Fibroblast of skin of right biceps (primary cell): Measurements from ENCODE around the gene PRPF40A.
A peak's percentile ranks its signal among the peaks of the same experiment; 100 is the strongest.

Source experiments
- DNase-seq: peaks from one replicate; pipeline ENCODE4 v3.0.0-alpha.2; 2013

PRPF40A gene

DNA sequence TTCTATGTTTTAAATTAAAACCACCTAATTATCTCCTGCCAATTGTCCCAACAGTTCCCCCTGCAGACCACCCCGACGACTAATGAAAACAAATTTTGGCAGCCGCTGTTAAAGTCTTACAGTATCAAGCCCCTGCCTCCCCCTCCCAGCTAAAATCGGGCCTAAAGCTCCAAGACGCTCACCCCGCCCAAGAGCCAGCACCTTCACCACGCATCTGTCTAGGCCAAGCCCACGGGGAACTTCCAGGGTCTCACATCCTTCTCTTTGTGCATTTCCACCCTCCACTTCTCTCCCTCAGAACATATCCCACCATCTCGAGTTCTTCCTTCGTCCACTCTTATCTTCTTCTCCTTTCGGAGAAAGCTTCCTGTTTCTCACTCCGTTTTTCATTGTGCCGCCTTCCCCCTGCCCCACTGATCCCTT is 445 bp downstream of the PRPF40A start:
- DNase-seq = peak; percentile 24

DNA sequence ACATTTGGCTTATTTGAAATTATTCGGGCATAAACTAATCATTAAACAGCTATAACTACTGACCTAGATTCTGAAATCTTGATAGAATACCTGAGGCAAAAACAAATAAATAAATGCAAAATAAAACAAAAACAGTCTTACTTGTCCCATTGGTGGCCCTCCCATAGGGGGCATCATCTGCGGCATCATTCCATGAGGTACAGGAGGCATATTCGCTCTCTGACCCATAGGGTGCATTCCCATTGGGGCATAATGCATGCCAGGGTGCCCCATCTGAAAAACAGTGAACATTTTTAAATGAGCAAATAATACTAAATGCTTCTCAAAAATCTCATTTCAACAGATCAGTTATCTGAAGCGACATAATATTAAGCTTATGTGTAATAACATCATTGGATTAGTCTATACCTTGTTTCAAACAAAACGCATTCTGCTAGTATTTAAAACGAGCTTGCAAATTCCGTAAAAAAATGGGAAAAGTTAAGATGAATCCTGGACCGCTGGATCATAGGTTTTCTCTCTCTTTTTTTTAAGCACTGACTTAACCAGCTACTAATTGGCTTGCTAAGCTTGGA is 1.3 kb downstream of the PRPF40A start:
- peak; percentile 30 for DNase-seq

- no peak for DNase-seq
Observed at GRCh38 chr2:152715112-152715511, 2.1 kb downstream of the PRPF40A start.

DNA sequence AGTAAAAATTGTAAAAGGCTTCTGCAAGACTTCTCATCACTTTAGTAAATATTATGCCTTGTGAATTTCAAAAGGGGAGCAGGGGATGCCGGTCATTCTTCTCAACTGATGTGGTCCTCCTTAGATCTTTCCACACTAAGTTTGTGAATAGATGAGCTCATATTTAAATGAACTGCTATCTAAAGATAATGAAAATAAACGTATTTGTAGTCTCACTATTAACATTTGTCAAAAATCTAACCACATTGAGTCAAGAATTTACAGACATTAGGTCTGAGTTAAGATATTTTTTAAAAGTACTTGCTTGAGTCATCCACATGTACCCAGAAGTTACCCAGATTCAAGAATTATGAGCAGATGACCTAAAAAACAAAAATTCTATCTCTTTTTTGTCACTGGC is 6.5 kb downstream of the PRPF40A start:
- peak; percentile 34 for DNase-seq

DNA sequence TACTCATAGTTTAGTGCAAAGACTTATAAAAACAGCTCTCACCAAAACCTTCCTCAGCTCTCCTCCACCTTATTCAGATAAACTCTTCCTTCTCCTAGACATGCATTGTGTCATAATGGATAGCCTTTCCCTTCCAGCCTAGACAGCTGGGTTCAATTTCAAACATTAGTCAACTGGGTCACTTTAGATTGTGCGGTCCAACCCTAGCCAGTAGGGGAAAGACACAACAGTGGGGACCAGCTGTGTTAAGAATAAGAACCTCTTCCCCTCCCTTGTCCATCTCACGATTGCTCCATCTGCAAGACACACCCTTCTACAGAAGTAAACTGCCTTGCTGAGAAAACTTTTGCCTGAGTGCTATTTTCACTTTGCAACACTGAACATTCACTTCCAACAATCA is 8.5 kb downstream of the PRPF40A start:
- DNase-seq = no peak

DNA sequence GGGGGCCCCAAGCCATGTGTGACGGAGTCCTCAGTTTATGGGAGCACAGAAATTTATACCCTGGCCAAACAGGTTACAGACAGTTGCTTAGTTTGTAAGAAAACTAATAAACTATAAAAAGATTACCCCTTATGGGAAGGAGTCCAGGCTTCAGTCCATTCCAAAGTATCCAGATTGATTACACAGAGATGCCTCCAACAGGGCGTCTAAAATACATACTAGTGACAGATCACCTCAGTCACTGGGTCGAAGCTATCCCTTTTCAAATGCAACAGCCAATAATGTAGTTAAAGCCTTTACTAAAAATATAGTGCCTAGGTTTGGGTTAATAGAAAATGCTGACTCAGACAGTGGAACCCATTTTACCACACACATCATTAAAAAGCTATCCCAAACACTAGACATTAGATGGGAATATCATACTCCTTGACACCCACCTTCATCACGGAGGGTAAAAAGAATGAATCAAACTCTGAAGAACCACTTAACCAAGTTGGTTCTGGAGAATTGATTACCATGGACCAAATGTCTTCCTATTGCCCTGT is 10.7 kb downstream of the PRPF40A start:
- DNase-seq = no peak

GRCh38 chr2:152701198-152701597 is 16.1 kb downstream of the PRPF40A start:
- no peak for DNase-seq

DNA sequence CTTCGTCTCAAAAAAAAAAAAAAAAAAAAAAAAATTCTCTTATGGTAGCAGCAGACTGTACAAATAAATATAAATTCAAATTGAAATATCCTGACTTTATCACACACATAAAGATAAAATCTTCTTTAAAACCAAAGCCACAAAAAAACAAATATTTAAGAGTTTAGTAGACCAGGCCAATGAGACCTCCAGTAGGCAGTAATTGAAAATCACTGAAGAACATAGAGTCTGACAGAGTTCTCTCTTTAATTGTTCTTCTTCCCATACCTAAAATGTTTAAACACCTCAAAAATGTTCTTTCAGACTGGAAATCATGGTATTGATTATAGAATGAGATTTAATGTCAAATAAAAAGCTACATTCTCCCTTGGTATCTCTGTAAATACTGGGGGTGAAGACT is 20.8 kb downstream of the PRPF40A start:
- peak; percentile 25 for DNase-seq

DNA sequence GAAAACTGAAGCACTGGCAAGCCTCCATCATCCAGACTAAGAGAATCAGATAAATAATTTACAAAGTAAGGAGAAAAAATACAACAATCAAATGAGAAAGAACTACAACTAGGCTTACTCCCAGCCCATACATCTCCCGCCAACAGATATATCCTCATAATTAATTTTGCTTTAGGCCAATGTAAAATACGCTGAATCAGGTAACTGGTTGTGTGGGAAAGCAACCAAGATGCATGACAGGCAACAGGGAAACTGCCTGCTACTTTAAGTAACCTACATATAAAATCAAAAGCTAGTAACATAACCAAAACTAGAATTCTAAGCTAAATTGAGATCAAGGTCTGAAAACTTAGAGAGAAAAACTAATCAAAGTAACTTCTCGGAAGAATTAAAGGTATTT is 21.5 kb downstream of the PRPF40A start:
- DNase-seq = no peak

DNA sequence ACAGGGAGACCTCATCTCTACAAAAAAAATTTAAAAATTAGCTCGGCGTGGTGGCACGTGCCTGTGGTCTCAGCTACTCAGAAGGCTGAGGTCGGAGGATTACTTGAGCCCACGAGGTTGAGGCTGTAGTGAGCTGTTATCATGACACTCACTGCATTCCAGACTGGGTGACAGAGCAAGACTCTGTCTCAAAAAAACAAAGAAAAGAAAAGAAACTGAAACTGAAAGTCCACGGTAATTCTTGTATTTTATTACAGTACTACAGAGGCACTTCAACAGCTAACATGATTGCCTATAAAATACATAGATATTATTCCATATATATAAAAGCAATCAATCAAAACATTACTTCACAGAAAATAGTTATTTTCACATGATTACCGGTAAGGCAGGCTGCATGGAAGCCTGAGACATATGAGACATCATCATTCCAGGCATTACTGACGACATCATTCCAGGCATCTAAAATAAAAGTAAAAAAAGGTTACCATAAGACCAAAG is 23.1 kb downstream of the PRPF40A start:
- peak; percentile 77 for DNase-seq

GRCh38 chr2:152693033-152693432 is 24.2 kb downstream of the PRPF40A start:
- DNase-seq = no peak

DNA sequence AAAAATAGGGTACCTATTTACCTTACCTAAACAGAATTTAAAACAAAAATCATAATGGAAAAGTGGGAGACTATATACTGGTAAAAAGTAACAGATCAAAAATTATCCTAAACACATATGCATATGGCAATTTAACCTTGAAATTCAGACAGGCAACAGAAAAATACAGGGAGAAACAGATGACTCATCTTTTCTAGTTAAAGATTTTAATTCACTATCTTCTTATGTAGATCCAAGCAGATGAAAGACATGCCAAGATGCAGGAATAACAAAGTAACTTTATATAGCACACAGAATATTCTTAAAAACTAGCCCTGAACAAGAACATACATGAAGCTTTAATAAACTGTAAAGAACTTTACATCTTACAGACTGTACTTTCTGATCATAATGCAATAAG is 30.9 kb downstream of the PRPF40A start:
- DNase-seq = no peak

DNA sequence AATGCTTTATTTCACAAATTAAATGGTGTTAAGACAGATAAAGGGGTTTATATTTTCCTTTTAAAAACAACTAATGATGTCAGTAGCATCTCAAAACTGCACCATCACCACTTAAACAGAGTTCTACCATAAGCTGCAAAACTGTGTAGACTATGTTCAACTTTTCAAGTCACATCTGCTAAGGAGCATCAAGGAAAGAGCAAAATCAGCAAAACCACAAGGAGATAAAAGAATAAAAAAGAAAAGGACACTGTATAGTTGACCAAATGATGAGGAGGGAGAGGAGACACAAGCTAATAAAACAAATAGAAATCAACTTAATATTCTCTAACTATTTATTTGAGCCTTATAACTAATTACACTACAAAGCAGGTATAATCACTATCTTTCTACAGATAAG is 33.9 kb downstream of the PRPF40A start:
- DNase-seq = no peak

- no peak for DNase-seq
Observed at GRCh38 chr2:152682663-152683062, 34.6 kb downstream of the PRPF40A start.

DNA sequence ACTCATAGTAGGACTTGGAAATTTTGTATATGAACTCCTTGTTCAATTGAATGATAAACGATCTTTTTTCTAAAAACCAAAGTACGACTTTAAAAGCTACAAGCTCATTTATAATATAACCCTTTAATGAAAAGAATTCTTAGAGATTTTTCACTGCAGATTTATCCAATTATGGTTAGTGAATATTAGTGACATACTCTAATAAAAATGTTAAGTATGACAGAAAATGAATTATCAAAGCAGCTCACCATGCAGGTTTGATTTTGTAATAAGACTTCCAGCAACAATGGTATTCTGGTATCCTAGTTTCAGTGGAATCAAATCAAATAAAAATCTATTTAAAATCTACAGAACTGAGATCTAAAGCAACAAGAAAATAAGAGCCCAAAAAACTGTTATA is 38.5 kb downstream of the PRPF40A start:
- DNase-seq = peak; percentile 5

GRCh38 chr2:152676461-152676860 is 40.8 kb downstream of the PRPF40A start:
- DNase-seq = no peak

- DNase-seq = no peak
Observed at GRCh38 chr2:152674334-152674733, 42.9 kb downstream of the PRPF40A start.

GRCh38 chr2:152664725-152665124 is 52.5 kb downstream of the PRPF40A start:
- DNase-seq = no peak

GRCh38 chr2:152661076-152661475 is 56.2 kb downstream of the PRPF40A start:
- DNase-seq = no peak

GRCh38 chr2:152658221-152658620 is 59.0 kb downstream of the PRPF40A start:
- DNase-seq = no peak

DNA sequence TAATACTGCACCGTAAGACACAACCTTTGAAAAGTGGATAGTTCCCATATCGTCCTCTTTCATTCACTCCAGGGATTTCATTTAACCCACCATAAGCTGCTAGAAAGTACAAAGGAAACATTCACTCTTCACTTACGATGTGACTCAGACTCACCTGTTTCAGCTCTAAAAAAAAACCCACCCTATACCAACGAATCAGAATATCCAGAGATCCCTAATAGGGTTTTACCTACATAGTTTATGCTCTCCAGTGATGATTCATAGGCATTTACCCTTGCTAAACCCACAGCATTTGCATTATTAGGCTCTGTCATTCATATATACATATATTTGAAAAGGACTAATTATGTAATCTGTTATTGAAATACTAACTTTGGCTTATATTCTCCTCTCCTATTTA is 60.2 kb downstream of the PRPF40A start:
- no peak for DNase-seq

GRCh38 chr2:152655880-152656279 is 61.4 kb downstream of the PRPF40A start:
- DNase-seq = no peak

DNA sequence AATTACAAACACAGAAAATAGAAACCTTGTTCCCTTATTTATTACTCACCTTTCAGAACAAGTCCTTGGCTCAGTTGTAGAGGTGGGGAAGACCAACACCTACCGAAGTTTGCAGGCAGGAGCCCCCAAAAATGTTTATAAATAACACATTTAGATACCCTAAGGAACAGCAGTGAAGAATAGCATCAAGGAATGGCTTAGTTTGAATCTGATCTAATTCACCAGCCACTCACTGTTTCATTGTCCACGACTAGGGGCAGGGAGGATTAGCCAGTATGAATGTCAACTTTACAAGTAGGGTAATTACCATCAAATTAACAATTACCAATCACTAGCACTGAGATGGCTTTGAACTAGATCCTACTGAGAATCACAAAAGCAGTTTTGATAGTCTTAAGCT is 65.4 kb downstream of the PRPF40A start:
- DNase-seq = no peak

DNA sequence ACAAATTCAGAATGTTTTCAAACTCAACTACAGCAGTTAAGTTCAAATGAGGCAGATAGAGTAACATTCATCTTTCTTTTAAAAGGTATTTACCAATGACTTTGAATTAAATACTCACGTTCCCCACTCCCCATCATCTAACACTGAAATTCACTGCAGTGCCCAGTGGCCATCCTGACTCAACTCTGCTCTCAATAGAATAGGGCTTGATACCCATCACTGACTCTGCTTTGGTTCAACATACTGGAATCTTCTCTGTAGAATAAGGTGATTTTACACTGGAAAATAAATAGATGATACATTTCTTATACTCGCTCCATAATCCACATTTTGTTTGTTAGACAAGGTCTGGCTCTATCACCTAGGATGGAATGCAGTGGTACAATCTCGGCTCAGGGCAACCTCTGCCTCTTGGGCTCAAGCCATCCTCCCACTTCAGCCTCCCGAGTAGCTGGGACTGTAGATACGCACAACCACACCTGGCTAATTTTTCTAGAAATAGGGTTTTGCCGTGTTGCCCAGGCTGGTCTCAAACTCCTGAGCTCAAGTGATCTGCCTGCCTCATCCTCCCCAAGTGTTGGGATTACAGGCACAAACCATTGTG is 66.4 kb downstream of the PRPF40A start:
- no peak for DNase-seq

DNA sequence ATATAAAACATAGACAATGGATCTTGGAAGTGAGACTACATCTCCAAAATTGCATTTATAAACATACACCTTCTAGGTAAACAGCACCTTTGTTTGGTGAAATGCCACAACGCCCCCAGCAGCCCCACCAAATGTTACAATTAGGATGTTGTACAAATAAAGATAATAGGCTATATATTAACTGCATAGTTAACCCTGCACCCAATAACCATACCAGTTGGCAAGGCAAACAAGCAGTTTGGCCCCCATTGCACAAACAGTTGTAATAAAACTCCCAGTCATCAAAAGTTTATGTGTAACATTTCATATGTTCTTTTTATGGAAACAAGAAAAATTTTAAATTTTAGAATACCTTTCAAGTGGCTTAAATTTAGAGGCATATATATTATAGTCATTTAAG is 67.3 kb downstream of the PRPF40A start:
- DNase-seq = no peak
